Measurements from ENCODE around the gene MAD1L1. TPM values are rescaled to one million over a fixed set of nuclear protein-coding genes. Genes with fewer than 3 reads are reported as not detected.
"Not testable (repeated sequence)": the region's sequence is repeated elsewhere in the genome, so short reads cannot be mapped to it uniquely, and the experiment has no call there.

MAD1L1 gene
- total and polyA plus RNA-seq, 8 donors, result 21.4 to 58.8 (median 22.5) TPM

DNA sequence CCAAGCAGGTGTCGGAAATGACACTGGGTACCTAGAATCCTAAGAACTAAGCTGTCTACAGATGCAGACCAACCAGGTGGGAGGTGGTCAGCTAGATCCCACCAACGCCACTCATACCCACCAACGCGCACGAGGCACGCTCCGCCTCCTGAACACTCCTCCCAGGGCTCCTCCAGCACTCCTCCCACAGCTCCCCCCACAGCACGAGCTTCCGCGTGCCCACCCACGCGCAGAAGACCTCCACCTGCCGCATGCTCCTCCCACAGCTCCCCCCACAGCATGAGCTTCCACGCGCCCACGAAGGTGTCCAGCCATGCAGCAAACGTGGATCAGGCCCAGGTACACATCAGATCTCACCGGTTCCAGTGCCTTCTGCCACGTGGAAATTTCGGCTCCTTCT lies 196.0 kb downstream of the MAD1L1 start:
- TF ChIP-seq, protein P1, sequence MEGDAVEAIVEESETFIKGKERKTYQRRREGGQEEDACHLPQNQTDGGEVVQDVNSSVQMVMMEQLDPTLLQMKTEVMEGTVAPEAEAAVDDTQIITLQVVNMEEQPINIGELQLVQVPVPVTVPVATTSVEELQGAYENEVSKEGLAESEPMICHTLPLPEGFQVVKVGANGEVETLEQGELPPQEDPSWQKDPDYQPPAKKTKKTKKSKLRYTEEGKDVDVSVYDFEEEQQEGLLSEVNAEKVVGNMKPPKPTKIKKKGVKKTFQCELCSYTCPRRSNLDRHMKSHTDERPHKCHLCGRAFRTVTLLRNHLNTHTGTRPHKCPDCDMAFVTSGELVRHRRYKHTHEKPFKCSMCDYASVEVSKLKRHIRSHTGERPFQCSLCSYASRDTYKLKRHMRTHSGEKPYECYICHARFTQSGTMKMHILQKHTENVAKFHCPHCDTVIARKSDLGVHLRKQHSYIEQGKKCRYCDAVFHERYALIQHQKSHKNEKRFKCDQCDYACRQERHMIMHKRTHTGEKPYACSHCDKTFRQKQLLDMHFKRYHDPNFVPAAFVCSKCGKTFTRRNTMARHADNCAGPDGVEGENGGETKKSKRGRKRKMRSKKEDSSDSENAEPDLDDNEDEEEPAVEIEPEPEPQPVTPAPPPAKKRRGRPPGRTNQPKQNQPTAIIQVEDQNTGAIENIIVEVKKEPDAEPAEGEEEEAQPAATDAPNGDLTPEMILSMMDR (IDR thresholded peaks at IDR 0.05), result no peak
- Histone ChIP-seq H3K9me3 (no peaks in the 10 kb centered on the region), H3K4me1 (peaks cover 0 to 5% of the 10 kb centered on the region in 2 donors), H3K36me3 (no peaks in the 10 kb centered on the region), H3K4me3 (no peak overlapping the region), H3K27me3 (no peaks in the 10 kb centered on the region), H3K27ac (no peak overlapping the region)
- DNase-seq (peak in 2 of 4 donors; percentile 27 to 68), ATAC-seq (no peak)
- intact Hi-C loops (cut with DNase I), result no loop called here

DNA sequence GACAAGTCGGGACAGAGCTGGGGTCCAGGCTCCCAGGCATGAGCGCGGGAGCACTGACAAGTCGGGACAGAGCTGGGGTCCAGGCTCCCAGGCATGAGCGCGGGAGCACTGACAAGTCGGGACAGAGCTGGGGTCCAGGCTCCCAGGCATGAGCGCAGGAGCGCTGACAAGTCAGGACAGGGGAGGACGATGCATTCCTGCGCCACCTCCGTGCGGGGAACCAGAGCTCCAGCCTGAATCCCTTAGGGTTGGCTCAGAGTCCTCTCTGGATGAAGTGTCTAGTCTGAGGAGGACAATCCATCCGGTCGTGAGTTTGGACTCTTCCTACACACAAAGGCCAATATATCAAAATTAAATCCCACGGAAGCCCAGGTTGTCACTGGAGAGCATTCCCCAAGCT lies 196.5 kb downstream of the MAD1L1 start:
- peak in 1 of 4 donors; percentile 13 for DNase-seq
- ATAC-seq; intact Hi-C loops (cut with DNase I): not testable (repeated sequence)

DNA sequence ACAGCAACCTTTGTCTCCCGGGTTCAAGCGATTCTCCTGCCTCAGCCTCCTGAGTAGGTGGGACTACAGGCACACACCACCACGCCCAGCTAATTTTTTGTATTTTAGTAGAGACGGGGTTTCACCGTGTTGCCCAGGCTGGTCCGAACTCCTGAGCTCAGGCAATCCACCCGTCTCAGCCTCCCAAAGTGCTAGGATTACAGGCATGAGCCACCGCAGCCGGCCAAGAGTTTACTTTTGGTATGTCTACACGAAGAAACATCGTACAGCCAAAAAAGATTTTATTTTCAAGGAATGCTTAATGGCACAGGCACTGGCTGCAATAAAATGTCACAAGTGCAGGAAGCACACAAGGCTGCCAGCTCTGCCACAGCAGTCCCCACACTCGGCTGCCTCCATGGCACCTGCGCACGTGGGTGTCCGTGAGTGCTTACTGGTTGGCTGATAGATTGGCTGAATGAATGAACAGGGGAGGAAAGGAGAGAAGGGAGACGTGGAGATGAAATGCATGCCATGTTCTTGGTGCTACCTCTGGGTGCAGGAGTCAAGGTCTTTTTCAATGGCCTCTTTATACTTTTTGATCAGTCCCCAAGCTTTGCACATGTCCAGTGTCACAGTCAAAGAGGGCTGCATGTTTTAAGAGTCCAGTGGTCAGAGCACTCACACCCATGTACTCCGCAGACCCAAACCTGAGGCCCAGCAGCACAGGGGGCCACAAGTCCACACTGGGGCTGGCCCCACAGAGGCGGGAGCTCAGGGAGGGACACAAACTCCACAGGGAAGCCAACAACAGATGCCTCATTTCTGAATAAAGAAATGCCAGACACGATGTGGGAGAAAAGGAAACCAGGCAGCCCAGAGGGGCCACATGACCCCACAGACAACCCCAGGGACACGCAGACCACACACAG lies 198.2 kb downstream of the MAD1L1 start:
- no peak for ATAC-seq
- Histone ChIP-seq H3K27me3 (no peaks in the 10 kb centered on the region), H3K4me1 (peaks cover 0 to 5% of the 10 kb centered on the region in 2 donors), H3K9me3 (peaks cover 0 to 2% of the 10 kb centered on the region in 2 donors), H3K36me3 (no peaks in the 10 kb centered on the region), H3K4me3 (no peak overlapping the region), H3K27ac (no peak overlapping the region)
- intact Hi-C loops (cut with DNase I), result no loop called here
- TF ChIP-seq, protein P1 (IDR thresholded peaks at IDR 0.05), result no peak
- peak in 2 of 4 donors; percentile 19 to 47 for DNase-seq

More for the DNA sequence above, 196.5 kb downstream of the MAD1L1 start:
- not testable (repeated sequence) for H3K4me1 ChIP-seq, H3K27ac ChIP-seq, H3K36me3 ChIP-seq, H3K9me3 ChIP-seq, H3K27me3 ChIP-seq, H3K4me3 ChIP-seq

DNA sequence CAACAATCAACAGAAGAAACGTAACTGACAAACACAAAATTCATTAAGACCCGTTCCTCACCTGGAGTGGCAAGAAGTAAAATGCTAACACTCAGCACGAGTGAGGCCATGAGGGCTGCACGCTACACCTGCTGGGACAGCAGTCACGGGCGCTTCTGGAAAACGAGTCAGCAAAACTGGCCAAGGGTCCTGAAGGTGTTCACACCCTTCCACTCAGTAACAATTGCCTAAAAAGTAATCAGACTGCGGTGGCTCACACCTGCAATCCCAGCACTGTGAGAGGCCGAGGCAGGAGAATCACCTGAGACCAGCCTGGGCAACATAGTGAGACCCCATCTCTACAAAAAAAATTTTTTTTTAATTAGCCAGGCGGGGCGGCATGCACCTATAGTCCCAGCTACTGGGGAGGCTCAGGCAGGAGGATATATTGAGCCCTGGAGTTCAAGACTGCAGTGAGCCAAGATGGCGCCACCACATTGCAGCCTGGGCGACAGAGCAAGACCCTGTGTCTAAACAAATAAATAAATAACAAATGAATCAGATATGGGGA lies 199.1 kb downstream of the MAD1L1 start:
- intact Hi-C loops (cut with DNase I), result no loop called here
- no peaks in the 10 kb centered on the region for H3K36me3 ChIP-seq
- TF ChIP-seq, protein P1 (IDR thresholded peaks at IDR 0.05), result no peak
- no peaks in the 10 kb centered on the region for H3K27me3 ChIP-seq
- ATAC-seq (no peak), DNase-seq (peak in 2 of 4 donors; percentile 14 to 20)
- no peak overlapping the region for H3K4me3 ChIP-seq
- peaks cover 0 to 11% of the 10 kb centered on the region in 2 donors for H3K9me3 ChIP-seq
- H3K4me1 ChIP-seq, result peaks cover 0 to 5% of the 10 kb centered on the region in 2 donors
- no peak overlapping the region for H3K27ac ChIP-seq

DNA sequence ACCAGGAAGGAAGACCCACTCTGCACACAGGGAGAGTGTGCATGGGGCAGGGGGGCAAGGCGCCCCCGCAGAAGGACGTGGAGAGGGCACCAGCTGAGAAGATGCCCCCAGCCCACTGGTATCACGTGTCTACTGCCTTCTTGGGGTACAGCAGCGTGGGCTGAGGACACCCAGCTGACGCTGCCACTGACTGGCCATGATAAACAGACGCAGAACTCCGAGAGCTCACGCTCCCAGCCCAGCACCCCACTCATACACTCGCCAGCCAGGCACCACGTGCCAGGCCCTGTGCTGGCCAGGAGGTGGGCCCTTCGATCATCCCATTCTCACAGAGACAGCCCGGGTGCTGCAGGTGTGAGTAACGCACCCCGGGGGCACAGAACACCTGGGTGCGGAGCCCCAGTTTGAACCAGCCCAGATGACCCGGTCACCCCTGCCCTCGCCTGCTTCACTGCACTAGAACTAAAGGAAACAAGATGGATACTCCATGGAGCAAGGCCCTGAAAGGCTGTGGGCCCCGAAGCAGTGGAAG lies 199.8 kb downstream of the MAD1L1 start:
- no peaks in the 10 kb centered on the region for H3K36me3 ChIP-seq
- no peaks in the 10 kb centered on the region for H3K27me3 ChIP-seq
- H3K4me1 ChIP-seq, result peaks cover 0 to under 1% of the 10 kb centered on the region in 2 donors
- DNase-seq (peak in 2 of 4 donors; percentile 28 to 54), ATAC-seq (no peak)
- intact Hi-C loops (cut with DNase I), result no loop called here
- H3K27ac ChIP-seq, result no peak overlapping the region
- peaks cover 0 to 18% of the 10 kb centered on the region in 2 donors for H3K9me3 ChIP-seq
- TF ChIP-seq, protein P1 (IDR thresholded peaks at IDR 0.05), result no peak
- H3K4me3 ChIP-seq, result no peak overlapping the region

All from left lung (tissue), 10 donors.